BJ (cell line): ENCODE measurements around the gene LRMDA. TPM values are rescaled to one million over a fixed set of nuclear protein-coding genes. Genes with fewer than 3 reads are reported as not detected.

Source experiments
- CTCF ChIA-PET: fragments of 350-600 bp; formaldehyde crosslinking; extraction: SDS; loops from one replicate; lab custom pipeline; 2021; ENCODE audit warnings: antibody characterized with exemption, inconsistent platforms; lab: Yijun Ruan, JAX
- POLR2A ChIA-PET: fragments of 300-600 bp; sonication (Branson Sonifier 250); formaldehyde crosslinking; extraction: SDS; loops from one replicate; lab custom pipeline; 2021; ENCODE audit warnings: antibody characterized with exemption; lab: Charles Lee
- DNase-seq: peaks from one replicate; pipeline ENCODE4 v3.0.0-alpha.2; 2011; ENCODE audit warnings: low read depth
- H3K27me3 ChIP-seq: 2 replicates; pipeline ENCODE4 v1.6.0; 2011; ENCODE audit warnings: low read length; ENCODE audit not compliant: control insufficient read depth, insufficient read depth
- H3K36me3 ChIP-seq: 2 replicates; pipeline ENCODE4 v1.5.1; 2011; ENCODE audit warnings: low read length; ENCODE audit not compliant: control insufficient read depth, insufficient read depth
- H3K4me3 ChIP-seq: 2 replicates; pipeline ENCODE4 v1.5.1; 2011; ENCODE audit warnings: low read depth, mild to moderate bottlenecking, control low read depth, low read length
- polyA plus RNA-seq: library from polyadenylated mRNA; depleted of rRNA; stranded (reverse); fragments of >200 nt; gene quantifications from 2 replicates; pipeline ENCODE4 v1.2.3, GENCODE V29; 2011
- TF ChIP-seq, protein P1 (sequence below): IDR thresholded peaks from 2 replicates; pipeline ENCODE4 v1.5.1; 2011; ENCODE audit warnings: low read depth, mild to moderate bottlenecking, control low read depth, inconsistent platforms, low read length, moderate library complexity; ENCODE audit not compliant: insufficient read depth

The LRMDA gene
- polyA plus RNA-seq, 1 experiment, result not detected

DNA sequence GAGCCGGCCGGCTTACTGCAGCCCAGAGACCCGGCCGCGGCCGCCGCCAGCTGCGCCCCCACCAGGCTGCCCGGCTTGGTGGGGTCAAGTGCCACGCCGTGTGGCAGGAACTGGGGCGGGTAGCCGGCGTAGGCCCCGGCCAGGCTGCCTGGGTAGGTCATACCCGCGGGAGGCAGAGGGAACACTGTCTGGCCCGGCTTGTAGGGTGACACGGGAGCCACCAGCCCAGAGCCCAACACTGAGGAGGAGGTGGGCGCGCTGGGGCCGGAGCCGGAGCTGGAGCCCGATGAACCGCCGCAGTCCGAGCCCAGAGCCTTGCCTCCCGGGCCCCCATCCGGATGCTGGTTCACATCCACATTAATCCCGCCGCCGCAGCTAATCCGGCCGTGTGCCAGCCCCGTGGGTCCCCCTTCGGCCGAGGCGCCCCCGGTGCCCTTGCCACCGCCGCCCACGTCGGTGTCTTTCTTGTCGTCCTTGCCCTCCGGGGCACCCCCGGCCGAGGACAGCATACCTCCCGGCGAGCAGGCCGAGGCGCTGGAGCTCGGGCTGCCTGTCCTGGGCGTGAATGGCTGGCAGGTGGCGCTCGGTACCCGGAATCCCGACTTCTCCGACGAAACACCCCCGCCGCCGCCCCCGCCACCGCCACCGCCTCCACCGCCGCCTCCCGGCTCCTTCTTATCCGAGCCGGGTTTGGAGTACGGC lies 31.8 kb upstream of the LRMDA start:
- TF ChIP-seq, protein P1, sequence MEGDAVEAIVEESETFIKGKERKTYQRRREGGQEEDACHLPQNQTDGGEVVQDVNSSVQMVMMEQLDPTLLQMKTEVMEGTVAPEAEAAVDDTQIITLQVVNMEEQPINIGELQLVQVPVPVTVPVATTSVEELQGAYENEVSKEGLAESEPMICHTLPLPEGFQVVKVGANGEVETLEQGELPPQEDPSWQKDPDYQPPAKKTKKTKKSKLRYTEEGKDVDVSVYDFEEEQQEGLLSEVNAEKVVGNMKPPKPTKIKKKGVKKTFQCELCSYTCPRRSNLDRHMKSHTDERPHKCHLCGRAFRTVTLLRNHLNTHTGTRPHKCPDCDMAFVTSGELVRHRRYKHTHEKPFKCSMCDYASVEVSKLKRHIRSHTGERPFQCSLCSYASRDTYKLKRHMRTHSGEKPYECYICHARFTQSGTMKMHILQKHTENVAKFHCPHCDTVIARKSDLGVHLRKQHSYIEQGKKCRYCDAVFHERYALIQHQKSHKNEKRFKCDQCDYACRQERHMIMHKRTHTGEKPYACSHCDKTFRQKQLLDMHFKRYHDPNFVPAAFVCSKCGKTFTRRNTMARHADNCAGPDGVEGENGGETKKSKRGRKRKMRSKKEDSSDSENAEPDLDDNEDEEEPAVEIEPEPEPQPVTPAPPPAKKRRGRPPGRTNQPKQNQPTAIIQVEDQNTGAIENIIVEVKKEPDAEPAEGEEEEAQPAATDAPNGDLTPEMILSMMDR, result peak; percentile 68
- Histone ChIP-seq H3K27me3 (0 out of 2 replicates have a peak, but pooled peaks cover 2% of the 10 kb centered on the region), H3K36me3 (peaks cover 5% of the 10 kb centered on the region), H3K4me3 (peak overlapping the region; percentile 80)
- ChIA-PET POLR2A (no interaction called here), CTCF (interaction anchor here (0.6 to 4.4 kb wide), 16 partner anchors 8 to 1146 kb away, joined by 3 to 41 read pairs (median 4); no protein-coding TSS in a partner anchor)
- DNase-seq, result no peak

GRCh38 chr10:75400163-75400770 lies 31.2 kb upstream of the LRMDA start:
- POLR2A ChIA-PET, result no interaction called here

DNA sequence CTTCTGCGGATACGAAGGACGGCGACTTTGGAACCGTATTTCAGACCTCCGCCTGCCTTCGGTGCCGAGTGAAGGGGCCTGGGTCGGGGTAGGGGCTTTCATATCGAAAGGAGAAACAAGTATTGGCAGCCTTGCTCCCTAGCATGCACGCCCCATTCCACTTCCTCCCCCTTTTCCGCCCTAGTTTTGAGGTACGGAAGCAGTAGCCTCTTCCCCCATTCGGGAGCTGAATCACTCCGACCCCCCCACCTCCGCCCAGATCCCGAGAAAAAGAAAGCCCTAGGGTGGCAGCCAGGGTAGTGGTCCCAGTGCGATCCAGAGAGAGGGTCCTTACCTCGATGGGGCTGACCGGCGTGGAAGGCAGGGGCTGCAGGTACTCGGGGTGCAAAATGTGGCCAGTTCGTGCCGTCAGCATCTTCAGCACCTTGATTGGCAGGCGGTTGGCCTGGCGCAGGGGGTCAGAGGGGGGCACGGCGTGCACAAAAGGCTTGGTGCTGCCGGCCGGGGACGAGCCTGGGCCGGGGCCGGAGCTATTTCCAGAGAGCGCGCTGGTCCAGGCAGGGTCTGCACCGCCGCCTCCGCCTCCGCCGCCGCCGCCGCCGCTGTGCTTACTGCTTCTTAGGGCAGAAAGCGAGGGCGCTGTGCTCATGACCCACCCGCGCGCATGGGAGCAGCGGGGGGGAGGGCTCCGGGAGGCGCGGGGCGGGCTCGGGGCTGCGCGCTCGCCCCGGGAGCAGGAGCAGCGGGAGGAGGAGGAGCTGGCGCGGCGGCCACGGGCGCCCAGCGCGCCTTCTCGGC lies 30.5 kb upstream of the LRMDA start:
- POLR2A ChIA-PET, result interaction anchor here (0.6 to 0.9 kb wide), 2 partner anchors 1146 to 1158 kb away, joined by 8 read pairs; no protein-coding TSS in a partner anchor

More at GRCh38 chr10:75400163-75400770, 31.2 kb upstream of the LRMDA start:
- Histone ChIP-seq H3K36me3 (peaks cover 5% of the 10 kb centered on the region), H3K27me3 (0 out of 2 replicates have a peak, but pooled peaks cover 2% of the 10 kb centered on the region), H3K4me3 (peak overlapping the region; percentile 80)
- TF ChIP-seq, protein P1, result no peak
- DNase-seq, result no peak
- CTCF ChIA-PET, result interaction anchor here (0.7 to 4.4 kb wide), 15 partner anchors 10 to 1146 kb away, joined by 3 to 41 read pairs (median 4); no protein-coding TSS in a partner anchor

GRCh38 chr10:75401569-75402485 lies 29.6 kb upstream of the LRMDA start, which contains the start of gene ZNF503:
Gene ZNF503 (minus strand): TSS chr10:75401764. CDS start chr10:75401419, 345 bp downstream.
- ChIA-PET POLR2A (interaction anchor here (0.6 to 0.9 kb wide), 2 partner anchors 1145 to 1157 kb away, joined by 8 read pairs; no protein-coding TSS in a partner anchor), CTCF (interaction anchor here (0.6 to 4.4 kb wide), 13 partner anchors 10 to 1695 kb away, joined by 3 to 41 read pairs (median 3); no protein-coding TSS in a partner anchor)
- peak within 1 kb of the TSS; percentile 80 for H3K4me3 ChIP-seq
- 0 out of 2 replicates have a peak, but pooled peaks cover 2% of the 10 kb centered on the region for H3K27me3 ChIP-seq
- peak; percentile 78 for DNase-seq
- peaks cover 4% of the 10 kb centered on the region for H3K36me3 ChIP-seq
- TF ChIP-seq, protein P1, result peak; percentile 27; the same call in 1 of the 2 replicates

More for the DNA sequence above, 30.5 kb upstream of the LRMDA start:
- TF ChIP-seq, protein P1, result no peak
- H3K36me3 ChIP-seq, result peaks cover 5% of the 10 kb centered on the region
- CTCF ChIA-PET, result interaction anchor here (0.6 to 4.4 kb wide), 14 partner anchors 11 to 1696 kb away, joined by 3 to 41 read pairs (median 4); no protein-coding TSS in a partner anchor
- no peak for DNase-seq
- peak overlapping the region; percentile 80 for H3K4me3 ChIP-seq
- 0 out of 2 replicates have a peak, but pooled peaks cover 2% of the 10 kb centered on the region for H3K27me3 ChIP-seq
